ENCODE data around the gene GFPT2. TPM values are rescaled to one million over a fixed set of nuclear protein-coding genes. Genes with fewer than 3 reads are reported as not detected.

The GFPT2 gene
- total RNA-seq, 1 donor from 2014 or later = 1.7 TPM

GRCh38 chr5:180251141-180251540, 102.0 kb downstream of the GFPT2 start:
- H3K4me3 Mint-ChIP-seq (ENCODE audit: low read depth) = no peak overlapping the region
- peaks cover 86% of the 10 kb centered on the region for H3K36me3 Mint-ChIP-seq (ENCODE audit: insufficient read depth)
- no peaks in the 10 kb centered on the region for H3K27me3 Mint-ChIP-seq
- H3K9me3 Mint-ChIP-seq (ENCODE audit: low read depth) = peaks cover 34% of the 10 kb centered on the region
- TF ChIP-seq CTCF (IDR thresholded peaks at IDR 0.05; ENCODE audit: unreplicated experiment) = no peak
- no peak for DNase-seq (ENCODE audit: low spot score, unreplicated experiment)
- H3K4me1 Mint-ChIP-seq (ENCODE audit: low read depth) = no peaks in the 10 kb centered on the region
- H3K27ac Mint-ChIP-seq = no peak overlapping the region

Other genes starting within 250 kb of the GFPT2 start
- gene RASGEF1C, start 144.1 kb downstream of the GFPT2 start, total RNA-seq = 0.51 and 1.3 TPM in 2 replicates
- gene MAPK9, start 61.3 kb downstream of the GFPT2 start, total RNA-seq = 47.6 and 51.2 TPM in 2 replicates
- 68.3 and 70.4 TPM in 2 replicates for gene CNOT6, start 141.0 kb upstream of the GFPT2 start, total RNA-seq
- gene SCGB3A1, start 238.2 kb upstream of the GFPT2 start, total RNA-seq = 0.87 TPM in 1 of 2 replicates, not detected in the other